ENCODE data around the gene SDR39U1.

Gene SDR39U1

GRCh38 chr14:24394275-24394674 is 48.3 kb downstream of the SDR39U1 start:
- Mint-ChIP-seq H3K4me3 (no peak overlapping the region), H3K27me3 (peaks cover 25 to 26% of the 10 kb centered on the region in 2 donors), H3K27ac (no peak overlapping the region), H3K9me3 (no peaks in the 10 kb centered on the region), H3K4me1 (ENCODE audit: low read depth in 2 of 2) (peaks cover 0 to 2% of the 10 kb centered on the region in 2 donors), H3K36me3 (ENCODE audit: insufficient read depth) (no peaks in the 10 kb centered on the region)
- DNase-seq: no peak
- ATAC-seq (replicated peaks): no peak

- DNase-seq: no peak
- Mint-ChIP-seq H3K27ac (no peak overlapping the region), H3K27me3 (peaks cover 29 to 39% of the 10 kb centered on the region in 2 donors), H3K4me3 (no peak overlapping the region), H3K4me1 (ENCODE audit: low read depth in 2 of 2) (no peaks in the 10 kb centered on the region), H3K36me3 (ENCODE audit: insufficient read depth) (no peaks in the 10 kb centered on the region), H3K9me3 (no peaks in the 10 kb centered on the region)
- ATAC-seq (replicated peaks): no peak
Measured at GRCh38 chr14:24392325-24393091, 50.1 kb downstream of the SDR39U1 start.

GRCh38 chr14:24390701-24391468 is 51.7 kb downstream of the SDR39U1 start:
- H3K27ac Mint-ChIP-seq: no peak overlapping the region
- no peak for DNase-seq
- H3K27me3 Mint-ChIP-seq: peaks cover 29 to 45% of the 10 kb centered on the region in 2 donors

More at GRCh38 chr14:24390701-24391468, 51.7 kb downstream of the SDR39U1 start:
- Mint-ChIP-seq H3K9me3 (no peaks in the 10 kb centered on the region), H3K4me1 (ENCODE audit: low read depth in 2 of 2) (no peaks in the 10 kb centered on the region), H3K36me3 (ENCODE audit: insufficient read depth) (no peaks in the 10 kb centered on the region), H3K4me3 (no peak overlapping the region)
- ATAC-seq (replicated peaks): no peak

All from effector memory CD8-positive, alpha-beta T cell (primary cell).